Measurements from ENCODE around the gene OR8S1. TPM values are rescaled to one million over a fixed set of nuclear protein-coding genes. Genes with fewer than 3 reads are reported as not detected.
"Not testable (repeated sequence)": the region's sequence is repeated elsewhere in the genome, so short reads cannot be mapped to it uniquely, and the experiment has no call there.

OR8S1 gene
- total RNA-seq, 1 donor from 2014 or later = not detected

DNA sequence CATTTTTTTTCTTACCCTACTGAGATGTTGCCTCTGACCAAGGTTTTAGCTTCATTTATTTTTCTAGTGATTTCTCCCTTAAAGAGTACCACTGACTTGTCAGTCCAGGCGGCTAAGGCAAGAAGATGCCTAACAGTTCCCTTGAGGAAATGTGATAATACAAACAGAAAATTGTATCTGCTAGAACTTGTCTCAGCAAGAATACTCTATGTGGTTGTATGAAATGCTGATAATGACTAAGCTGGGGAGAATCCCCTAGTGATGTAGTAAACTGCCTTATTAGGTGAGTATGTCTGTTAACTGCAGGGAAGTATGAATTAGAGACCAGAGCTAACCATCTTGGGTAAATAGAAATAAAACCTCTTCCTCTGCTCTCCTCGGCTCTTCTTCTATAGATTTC is 36.4 kb upstream of the OR8S1 start:
- H3K9me3 Mint-ChIP-seq = no peaks in the 10 kb centered on the region
- DNase-seq (ENCODE audit: extremely low spot score, unreplicated experiment) = no peak
- H3K4me1 Mint-ChIP-seq (ENCODE audit: unreplicated experiment) = no peaks in the 10 kb centered on the region
- H3K4me3 Mint-ChIP-seq = no peak overlapping the region
- H3K36me3 Mint-ChIP-seq = no peaks in the 10 kb centered on the region
- TF ChIP-seq, protein P1, sequence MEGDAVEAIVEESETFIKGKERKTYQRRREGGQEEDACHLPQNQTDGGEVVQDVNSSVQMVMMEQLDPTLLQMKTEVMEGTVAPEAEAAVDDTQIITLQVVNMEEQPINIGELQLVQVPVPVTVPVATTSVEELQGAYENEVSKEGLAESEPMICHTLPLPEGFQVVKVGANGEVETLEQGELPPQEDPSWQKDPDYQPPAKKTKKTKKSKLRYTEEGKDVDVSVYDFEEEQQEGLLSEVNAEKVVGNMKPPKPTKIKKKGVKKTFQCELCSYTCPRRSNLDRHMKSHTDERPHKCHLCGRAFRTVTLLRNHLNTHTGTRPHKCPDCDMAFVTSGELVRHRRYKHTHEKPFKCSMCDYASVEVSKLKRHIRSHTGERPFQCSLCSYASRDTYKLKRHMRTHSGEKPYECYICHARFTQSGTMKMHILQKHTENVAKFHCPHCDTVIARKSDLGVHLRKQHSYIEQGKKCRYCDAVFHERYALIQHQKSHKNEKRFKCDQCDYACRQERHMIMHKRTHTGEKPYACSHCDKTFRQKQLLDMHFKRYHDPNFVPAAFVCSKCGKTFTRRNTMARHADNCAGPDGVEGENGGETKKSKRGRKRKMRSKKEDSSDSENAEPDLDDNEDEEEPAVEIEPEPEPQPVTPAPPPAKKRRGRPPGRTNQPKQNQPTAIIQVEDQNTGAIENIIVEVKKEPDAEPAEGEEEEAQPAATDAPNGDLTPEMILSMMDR (conservative IDR thresholded peaks at IDR 0.05) = no peak
- H3K27ac Mint-ChIP-seq = no peak overlapping the region
- peaks cover 34% of the 10 kb centered on the region for H3K27me3 Mint-ChIP-seq

DNA sequence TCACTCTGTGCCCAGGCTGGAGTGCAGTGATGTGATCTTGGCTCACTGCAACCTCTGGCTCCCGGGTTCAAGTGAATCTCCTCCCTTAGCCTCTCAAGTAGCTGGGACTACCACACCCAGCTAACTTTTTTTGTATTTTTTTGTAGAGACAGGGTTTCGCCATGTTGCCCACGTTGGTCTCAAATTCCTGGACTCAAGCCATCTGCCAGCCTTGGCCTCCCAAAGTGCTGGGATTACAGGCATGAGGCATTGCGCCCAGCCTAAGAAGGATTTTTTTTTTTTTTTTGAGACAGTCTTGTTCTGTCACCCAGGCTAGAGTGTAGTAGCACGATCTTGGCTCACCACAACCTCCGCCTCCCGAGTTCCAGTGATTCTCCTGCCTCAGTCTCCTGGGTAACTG is 36.0 kb upstream of the OR8S1 start:
- not testable (repeated sequence) for H3K4me3 Mint-ChIP-seq; DNase-seq (ENCODE audit: extremely low spot score, unreplicated experiment); H3K36me3 Mint-ChIP-seq; H3K4me1 Mint-ChIP-seq (ENCODE audit: unreplicated experiment); H3K27ac Mint-ChIP-seq; H3K9me3 Mint-ChIP-seq
- H3K27me3 Mint-ChIP-seq = peaks cover 34% of the 10 kb centered on the region

DNA sequence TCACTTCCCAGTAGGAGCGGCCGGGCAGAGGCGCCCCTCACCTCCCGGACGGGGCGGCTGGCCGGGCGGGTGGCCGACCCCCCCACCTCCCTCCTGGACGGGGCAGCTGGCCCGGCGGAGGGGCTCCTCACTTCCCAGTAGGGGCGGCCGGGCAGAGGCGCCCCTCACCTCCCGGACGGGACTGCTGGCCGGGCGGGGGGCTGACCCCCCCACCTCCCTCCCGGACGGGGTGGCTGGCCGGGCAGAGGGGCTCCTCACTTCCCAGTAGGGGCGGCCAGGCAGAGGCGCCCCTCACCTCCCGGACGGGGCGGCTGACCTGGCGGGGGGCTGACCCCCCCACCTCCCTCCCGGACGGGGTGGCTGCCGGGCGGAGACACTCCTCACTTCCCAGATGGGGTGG is 25.2 kb upstream of the OR8S1 start:
- DNase-seq (ENCODE audit: extremely low spot score, unreplicated experiment); H3K4me1 Mint-ChIP-seq (ENCODE audit: unreplicated experiment); H3K4me3 Mint-ChIP-seq; H3K9me3 Mint-ChIP-seq; H3K27ac Mint-ChIP-seq; H3K36me3 Mint-ChIP-seq: not testable (repeated sequence)
- H3K27me3 Mint-ChIP-seq = peaks cover 13% of the 10 kb centered on the region

- H3K4me3 Mint-ChIP-seq; H3K4me1 Mint-ChIP-seq (ENCODE audit: unreplicated experiment); H3K9me3 Mint-ChIP-seq; H3K36me3 Mint-ChIP-seq; H3K27ac Mint-ChIP-seq; DNase-seq (ENCODE audit: extremely low spot score, unreplicated experiment): not testable (repeated sequence)
- peaks cover 20% of the 10 kb centered on the region for H3K27me3 Mint-ChIP-seq
Measured at GRCh38 chr12:48506836-48507235, 18.6 kb upstream of the OR8S1 start.

DNA sequence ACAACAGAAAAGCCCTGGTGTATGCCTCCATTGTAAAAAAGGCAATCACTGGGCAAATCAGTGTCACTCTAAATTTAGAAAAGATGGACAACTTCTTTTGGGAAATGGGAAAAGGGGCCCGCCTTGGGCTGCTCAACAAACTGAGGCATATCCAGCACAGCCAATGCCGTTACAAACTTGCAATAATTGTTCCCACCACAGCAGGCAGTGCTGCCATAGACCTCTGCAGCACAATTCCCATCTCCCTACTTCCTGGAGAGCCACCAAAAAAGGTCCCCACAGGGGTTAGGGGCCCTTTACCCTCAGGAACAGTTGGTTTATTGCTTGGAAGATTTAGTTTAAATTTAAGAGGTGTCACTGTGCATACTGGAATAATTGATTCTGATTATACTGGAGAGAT is 16.4 kb upstream of the OR8S1 start:
- DNase-seq (ENCODE audit: extremely low spot score, unreplicated experiment) = no peak
- H3K4me1 Mint-ChIP-seq (ENCODE audit: unreplicated experiment) = no peaks in the 10 kb centered on the region
- H3K27ac Mint-ChIP-seq = no peak overlapping the region
- H3K27me3 Mint-ChIP-seq = peaks cover 18% of the 10 kb centered on the region
- no peaks in the 10 kb centered on the region for H3K36me3 Mint-ChIP-seq
- peaks cover 6% of the 10 kb centered on the region for H3K9me3 Mint-ChIP-seq
- no peak overlapping the region for H3K4me3 Mint-ChIP-seq
- TF ChIP-seq, protein P1 (conservative IDR thresholded peaks at IDR 0.05) = no peak

DNA sequence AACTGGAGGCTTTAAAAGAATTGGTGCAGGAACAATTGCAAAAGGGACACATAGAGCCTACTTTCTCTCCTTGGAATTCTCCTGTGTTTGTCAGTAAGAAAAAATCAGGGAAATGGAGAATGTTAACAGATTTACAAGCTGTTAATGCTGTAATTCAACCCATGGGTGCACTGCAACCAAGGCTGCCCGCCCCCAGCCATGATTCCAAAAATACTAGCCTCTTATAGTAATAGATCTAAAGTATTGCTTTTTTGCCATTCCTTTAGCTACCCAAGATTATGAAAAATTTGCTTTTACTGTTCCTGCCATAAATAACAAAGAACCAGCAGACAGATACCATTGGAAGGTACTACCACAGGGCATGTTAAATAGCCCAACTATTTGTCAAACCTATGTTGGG is 15.3 kb upstream of the OR8S1 start:
- peaks cover 17% of the 10 kb centered on the region for H3K27me3 Mint-ChIP-seq
- TF ChIP-seq, protein P1 (conservative IDR thresholded peaks at IDR 0.05) = no peak
- DNase-seq (ENCODE audit: extremely low spot score, unreplicated experiment) = no peak
- no peaks in the 10 kb centered on the region for H3K4me1 Mint-ChIP-seq (ENCODE audit: unreplicated experiment)
- H3K36me3 Mint-ChIP-seq = no peaks in the 10 kb centered on the region
- H3K4me3 Mint-ChIP-seq = no peak overlapping the region
- peaks cover 10% of the 10 kb centered on the region for H3K9me3 Mint-ChIP-seq
- no peak overlapping the region for H3K27ac Mint-ChIP-seq

- no peaks in the 10 kb centered on the region for H3K4me1 Mint-ChIP-seq (ENCODE audit: unreplicated experiment)
- no peak for DNase-seq (ENCODE audit: extremely low spot score, unreplicated experiment)
- no peak overlapping the region for H3K27ac Mint-ChIP-seq
- peaks cover 2% of the 10 kb centered on the region for H3K27me3 Mint-ChIP-seq
- no peak overlapping the region for H3K4me3 Mint-ChIP-seq
- TF ChIP-seq, protein P1 (conservative IDR thresholded peaks at IDR 0.05) = no peak
- H3K36me3 Mint-ChIP-seq = no peaks in the 10 kb centered on the region
- H3K9me3 Mint-ChIP-seq = peaks cover 4% of the 10 kb centered on the region
Measured at GRCh38 chr12:48512855-48513254, 12.6 kb upstream of the OR8S1 start.

Data from type B pancreatic cell (in vitro differentiated cells).